ENCODE results near the gene RNASET2. TPM values are rescaled to one million over a fixed set of nuclear protein-coding genes. Genes with fewer than 3 reads are reported as not detected.

RNASET2 gene
- total and polyA plus RNA-seq, 3 donors from 2014 or later = 44.5 to 56.1 (median 50.2) TPM

DNA sequence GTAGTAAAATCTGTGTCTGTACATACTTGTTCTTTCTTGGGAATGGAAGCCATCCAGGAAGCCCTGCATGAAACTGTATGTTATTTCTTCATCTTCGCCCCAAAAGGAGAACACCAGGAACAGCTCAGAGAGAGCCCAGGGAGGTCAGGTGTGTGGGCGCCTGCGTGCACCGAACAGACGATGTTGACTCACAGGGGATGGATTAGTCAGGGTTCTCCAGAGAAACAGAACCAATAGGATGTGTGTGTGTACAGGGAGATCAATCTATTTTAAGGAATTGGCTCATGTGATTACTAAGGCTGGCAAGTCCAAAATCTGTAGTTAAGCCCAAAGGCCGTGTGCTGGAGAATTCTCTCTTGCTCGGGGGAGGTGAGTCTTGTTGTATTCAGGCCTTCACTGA lies 45.7 kb downstream of the RNASET2 start:
- no peak for TF ChIP-seq POLR2A (IDR thresholded peaks at IDR 0.05)
- TF ChIP-seq, protein P1, sequence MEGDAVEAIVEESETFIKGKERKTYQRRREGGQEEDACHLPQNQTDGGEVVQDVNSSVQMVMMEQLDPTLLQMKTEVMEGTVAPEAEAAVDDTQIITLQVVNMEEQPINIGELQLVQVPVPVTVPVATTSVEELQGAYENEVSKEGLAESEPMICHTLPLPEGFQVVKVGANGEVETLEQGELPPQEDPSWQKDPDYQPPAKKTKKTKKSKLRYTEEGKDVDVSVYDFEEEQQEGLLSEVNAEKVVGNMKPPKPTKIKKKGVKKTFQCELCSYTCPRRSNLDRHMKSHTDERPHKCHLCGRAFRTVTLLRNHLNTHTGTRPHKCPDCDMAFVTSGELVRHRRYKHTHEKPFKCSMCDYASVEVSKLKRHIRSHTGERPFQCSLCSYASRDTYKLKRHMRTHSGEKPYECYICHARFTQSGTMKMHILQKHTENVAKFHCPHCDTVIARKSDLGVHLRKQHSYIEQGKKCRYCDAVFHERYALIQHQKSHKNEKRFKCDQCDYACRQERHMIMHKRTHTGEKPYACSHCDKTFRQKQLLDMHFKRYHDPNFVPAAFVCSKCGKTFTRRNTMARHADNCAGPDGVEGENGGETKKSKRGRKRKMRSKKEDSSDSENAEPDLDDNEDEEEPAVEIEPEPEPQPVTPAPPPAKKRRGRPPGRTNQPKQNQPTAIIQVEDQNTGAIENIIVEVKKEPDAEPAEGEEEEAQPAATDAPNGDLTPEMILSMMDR (IDR thresholded peaks at IDR 0.05) = no peak
- H3K27ac ChIP-seq = no peak overlapping the region
- intact Hi-C loops (cut with DNase I; ENCODE audit: low total_unique reads) = no loop called here
- H3K4me1 ChIP-seq = peaks cover 31% of the 10 kb centered on the region
- no peaks in the 10 kb centered on the region for H3K9me3 ChIP-seq
- no peaks in the 10 kb centered on the region for H3K27me3 ChIP-seq
- no peaks in the 10 kb centered on the region for H3K36me3 ChIP-seq (ENCODE audit: low read depth, missing control alignments)
- 73 to 77% methylated on average over 7 of the region's 7 CpGs for WGBS, 2 donors
- H3K4me3 ChIP-seq = no peak overlapping the region
- DNase-seq = no peak

DNA sequence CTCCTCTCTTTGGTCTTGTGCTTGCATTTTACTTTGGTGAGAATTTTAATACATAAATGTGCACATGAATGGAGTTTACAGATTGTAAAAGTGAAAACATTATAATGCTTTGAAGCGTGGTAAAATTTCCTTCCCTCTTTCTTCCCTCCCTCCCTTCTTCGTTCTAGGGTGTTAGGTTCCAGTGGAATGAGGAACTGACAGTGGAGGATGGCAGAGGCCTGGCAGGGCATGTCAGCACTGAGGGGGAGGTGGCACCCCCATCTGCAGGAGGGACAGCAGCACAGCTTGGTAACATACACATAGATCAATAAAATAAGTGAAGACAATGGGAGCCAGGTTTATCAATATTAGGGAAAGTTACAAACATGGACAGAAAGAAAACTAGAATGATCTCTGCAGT lies 47.5 kb downstream of the RNASET2 start:
- DNase-seq = no peak
- peaks cover 40% of the 10 kb centered on the region for H3K4me1 ChIP-seq
- TF ChIP-seq, protein P1 (IDR thresholded peaks at IDR 0.05) = no peak
- TF ChIP-seq POLR2A (IDR thresholded peaks at IDR 0.05) = no peak
- H3K27ac ChIP-seq = peak overlapping the region in 1 of 2 donors; percentile 36
- WGBS, 2 donors = 32 to 49% methylated on average over 2 of the region's 2 CpGs
- intact Hi-C loops (cut with DNase I; ENCODE audit: low total_unique reads) = no loop called here
- H3K4me3 ChIP-seq = no peak overlapping the region
- no peaks in the 10 kb centered on the region for H3K36me3 ChIP-seq (ENCODE audit: low read depth, missing control alignments)
- H3K9me3 ChIP-seq = no peaks in the 10 kb centered on the region
- no peaks in the 10 kb centered on the region for H3K27me3 ChIP-seq

DNA sequence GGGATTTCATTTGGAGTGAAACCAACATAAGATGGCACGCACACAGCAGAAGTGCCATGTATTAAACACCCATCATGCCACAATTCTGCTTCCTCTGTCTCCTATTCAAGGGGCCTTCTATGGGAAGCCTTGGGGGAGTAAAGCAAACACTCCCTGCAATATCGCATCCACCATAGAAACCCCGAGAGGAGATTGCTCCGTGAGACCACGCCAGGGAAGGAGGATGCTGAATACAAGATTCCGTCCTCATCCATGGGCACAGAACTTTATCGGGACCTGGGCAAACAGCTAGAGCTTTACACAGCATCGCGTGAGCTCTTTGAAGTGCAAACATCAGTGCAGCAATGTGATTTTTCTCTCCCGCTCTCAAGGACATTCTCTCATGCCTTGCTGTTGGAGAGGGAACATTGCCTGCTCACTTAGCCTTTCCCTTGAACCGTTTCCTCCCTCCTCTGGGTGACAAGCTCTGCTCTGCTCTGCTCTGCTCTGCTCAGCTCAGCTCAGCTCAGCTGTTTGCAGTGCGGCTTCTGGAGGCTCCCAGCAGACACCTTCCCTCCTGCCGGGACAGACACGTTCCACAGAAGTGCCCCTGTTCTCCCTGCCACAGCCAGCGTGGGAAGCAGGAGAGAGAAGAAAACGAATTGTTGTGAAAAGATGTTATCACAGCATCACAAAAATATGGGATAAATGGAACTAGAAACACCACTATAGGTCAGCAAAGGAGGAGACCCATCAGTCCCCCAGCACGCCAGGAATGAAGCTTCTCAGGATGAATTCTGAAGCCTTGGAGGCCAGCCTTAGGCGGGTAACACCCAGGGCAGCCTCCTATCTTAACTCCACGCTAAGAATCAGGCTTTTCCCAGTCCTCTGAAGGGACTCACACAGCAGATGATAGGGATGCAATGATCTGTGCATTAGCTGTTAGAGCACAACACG lies 48.2 kb downstream of the RNASET2 start:
- intact Hi-C loops (cut with DNase I; ENCODE audit: low total_unique reads) = no loop called here
- Histone ChIP-seq H3K27ac (peak overlapping the region in 1 of 2 donors; percentile 45), H3K4me3 (no peak overlapping the region), H3K27me3 (no peaks in the 10 kb centered on the region), H3K9me3 (no peaks in the 10 kb centered on the region), H3K4me1 (peaks cover 41% of the 10 kb centered on the region), H3K36me3 (ENCODE audit: low read depth, missing control alignments) (no peaks in the 10 kb centered on the region)
- 27 to 48% methylated on average over 20 of the region's 20 CpGs for WGBS, 2 donors
- TF ChIP-seq, protein P1 (IDR thresholded peaks at IDR 0.05) = no peak
- TF ChIP-seq POLR2A (IDR thresholded peaks at IDR 0.05) = no peak
- peak; percentile 44 for DNase-seq

DNA sequence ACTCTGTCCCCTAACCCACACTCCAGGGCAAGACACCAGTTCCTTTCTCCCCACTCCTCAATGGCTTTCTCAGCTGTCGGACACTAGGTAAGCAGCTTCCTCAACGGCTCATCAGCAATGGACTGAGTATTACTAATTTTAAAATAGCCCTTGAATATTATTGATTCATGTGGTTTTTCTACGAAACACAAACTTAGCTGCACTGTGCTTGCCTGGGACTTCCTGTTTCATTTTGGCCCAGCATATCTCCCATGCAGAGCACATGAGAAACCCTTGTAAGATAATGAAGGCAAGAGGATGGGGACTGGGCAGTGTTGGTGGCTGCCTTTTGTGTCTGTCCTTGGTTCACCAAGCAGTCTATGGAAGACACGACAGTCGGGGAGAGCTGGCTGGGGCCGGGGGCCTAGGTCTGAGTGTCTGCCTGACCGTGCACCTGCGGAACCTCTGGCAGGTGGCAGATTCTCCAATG lies 48.9 kb downstream of the RNASET2 start:
- intact Hi-C loops (cut with DNase I; ENCODE audit: low total_unique reads) = no loop called here
- TF ChIP-seq, protein P1 (IDR thresholded peaks at IDR 0.05) = no peak
- no peak for TF ChIP-seq POLR2A (IDR thresholded peaks at IDR 0.05)
- no peaks in the 10 kb centered on the region for H3K36me3 ChIP-seq (ENCODE audit: low read depth, missing control alignments)
- peaks cover 41% of the 10 kb centered on the region for H3K4me1 ChIP-seq
- 68 to 78% methylated on average over 8 of the region's 8 CpGs for WGBS, 2 donors
- no peaks in the 10 kb centered on the region for H3K27me3 ChIP-seq
- no peak for DNase-seq
- H3K9me3 ChIP-seq = no peaks in the 10 kb centered on the region
- peak overlapping the region in 1 of 2 donors; percentile 45 for H3K27ac ChIP-seq
- no peak overlapping the region for H3K4me3 ChIP-seq

Measured in testis (tissue), 3 donors.